NCI-H345 treated with DMSO at 0.1 percent for 48 hours (cell line): Measurements from ENCODE around the gene C1RL.
"Not testable (repeated sequence)": the region's sequence is repeated elsewhere in the genome, so short reads cannot be mapped to it uniquely, and the experiment has no call there.

ENCODE experiments used
- DNase-seq: peaks from one replicate; lab custom pipeline; 2025; ENCODE audit not compliant: unreplicated experiment; lab: John Stamatoyannopoulos, UW

C1RL gene

DNA sequence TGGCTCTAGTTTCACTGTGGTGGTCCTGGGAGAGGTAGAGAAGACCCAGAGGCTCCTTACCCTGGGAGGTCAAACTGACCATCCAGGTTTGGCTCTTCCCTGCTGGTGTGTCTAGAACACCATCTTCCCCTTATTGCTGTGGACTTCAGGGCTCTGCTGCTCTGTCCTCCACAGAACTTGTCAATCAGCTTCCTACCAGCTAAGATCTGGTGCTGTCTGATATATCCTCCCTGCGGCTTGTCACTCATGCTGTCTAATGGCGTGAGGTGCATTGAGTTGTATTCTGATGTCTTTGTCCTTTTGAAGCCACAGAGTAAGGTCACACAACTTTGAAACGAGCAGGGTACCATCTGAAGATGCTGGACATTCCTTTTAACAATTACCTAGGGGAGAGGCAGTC, 7.2 kb upstream of the C1RL start:
- no peak for DNase-seq

- DNase-seq, result no peak
Observed at GRCh38 chr12:7114851-7115250, 5.8 kb upstream of the C1RL start.

DNA sequence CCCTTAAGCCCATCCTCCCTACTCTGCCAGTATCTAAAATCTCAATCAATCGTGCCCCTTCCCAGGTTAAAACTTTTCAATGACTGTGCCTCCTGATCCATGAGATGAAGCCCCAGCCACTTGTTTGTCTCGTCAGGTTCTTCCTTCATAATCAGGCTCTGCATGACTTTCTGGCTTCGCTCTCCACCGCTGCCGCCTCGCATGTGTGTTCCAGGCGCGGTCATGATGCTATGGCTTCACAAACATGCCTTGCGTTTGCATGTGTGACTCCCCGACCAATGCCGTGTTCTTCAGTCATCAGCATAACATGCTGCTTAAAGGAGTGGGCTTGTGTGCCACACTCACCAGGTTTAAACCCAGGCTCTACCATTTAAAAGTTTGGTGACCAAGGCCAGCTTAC, 5.0 kb upstream of the C1RL start:
- DNase-seq, result no peak

GRCh38 chr12:7113389-7113871, 4.4 kb upstream of the C1RL start:
- peak; percentile 21 for DNase-seq

DNA sequence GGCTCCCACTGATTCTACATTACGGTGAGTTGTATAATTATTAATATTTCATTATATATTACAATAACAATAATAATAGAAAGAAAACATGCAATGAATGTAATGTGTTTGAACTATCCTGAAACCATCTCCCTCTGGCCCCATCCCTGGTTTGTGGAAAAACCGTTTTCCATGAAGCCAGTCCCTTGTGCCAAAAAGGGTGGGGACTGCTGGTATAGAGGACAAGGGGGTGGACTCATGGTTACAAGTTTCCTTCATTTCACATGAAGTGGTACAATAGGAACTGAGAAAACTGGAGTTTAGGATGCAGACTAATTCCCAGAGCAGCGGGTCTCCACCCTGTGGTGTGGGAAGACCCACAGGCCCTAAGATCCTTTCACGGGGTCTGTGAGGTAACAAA, 3.0 kb upstream of the C1RL start:
- DNase-seq, result no peak

- DNase-seq, result no peak
Observed at GRCh38 chr12:7110661-7111060, 1.6 kb upstream of the C1RL start.

GRCh38 chr12:7109572-7109920, 532 bp upstream of the C1RL start:
- DNase-seq, result no peak

DNA sequence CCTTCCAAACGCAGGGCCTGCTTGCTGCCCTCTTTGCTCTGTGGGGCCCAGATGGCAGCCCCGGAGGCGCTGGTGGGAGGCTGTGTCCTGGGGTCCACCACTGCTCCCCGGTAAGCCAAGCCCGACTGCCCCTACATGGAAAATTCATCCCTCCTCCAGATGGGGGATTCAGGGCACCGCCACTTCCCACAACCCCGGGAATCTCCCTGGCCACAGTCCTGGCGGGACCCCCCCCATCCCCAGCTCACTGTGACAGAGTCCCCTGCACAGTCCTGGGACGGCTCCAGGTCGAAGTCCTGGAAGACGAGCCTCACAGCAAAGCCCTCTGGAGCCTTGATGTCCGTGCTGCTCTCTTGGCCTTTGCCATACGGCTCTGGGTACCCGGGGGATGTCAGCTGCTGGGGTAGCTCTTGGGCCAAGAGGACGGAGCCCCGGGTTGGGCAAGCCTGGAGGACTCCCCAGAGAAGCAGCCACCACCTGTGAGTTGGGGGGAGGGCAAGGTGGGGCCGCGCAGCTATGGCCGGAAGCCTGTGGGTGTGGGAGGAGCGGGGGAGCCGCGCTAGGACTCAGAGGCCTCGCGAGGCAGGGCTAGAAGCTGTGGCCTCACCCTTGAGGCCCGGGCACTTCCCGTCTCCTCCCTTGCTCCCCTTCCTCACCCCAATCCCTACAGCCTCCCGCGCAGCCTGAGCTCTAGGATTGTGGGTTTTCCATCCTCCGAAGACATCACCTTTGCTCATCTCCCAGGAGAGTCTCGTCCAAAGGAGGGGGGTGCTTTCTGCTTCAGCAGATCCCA, 815 bp downstream of the C1RL start:
- no peak for DNase-seq

DNA sequence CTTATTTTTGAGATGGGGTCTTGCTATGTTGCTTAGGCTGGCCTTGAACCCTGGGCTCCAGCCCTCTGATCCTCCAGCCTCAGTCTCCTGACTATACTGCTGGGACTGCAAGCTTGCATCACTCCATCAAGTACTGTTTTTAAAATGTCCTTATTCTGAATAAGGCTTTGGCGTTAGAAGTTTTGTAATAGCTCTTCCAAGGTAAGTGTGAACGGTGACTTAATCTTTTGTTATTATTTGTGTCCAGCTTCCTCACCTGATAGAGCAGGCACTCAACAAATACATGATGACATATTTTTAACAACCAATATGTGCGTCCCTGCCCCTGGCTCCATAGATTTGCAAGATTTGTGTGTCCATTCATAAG, 1.4 kb downstream of the C1RL start:
- no peak for DNase-seq

DNA sequence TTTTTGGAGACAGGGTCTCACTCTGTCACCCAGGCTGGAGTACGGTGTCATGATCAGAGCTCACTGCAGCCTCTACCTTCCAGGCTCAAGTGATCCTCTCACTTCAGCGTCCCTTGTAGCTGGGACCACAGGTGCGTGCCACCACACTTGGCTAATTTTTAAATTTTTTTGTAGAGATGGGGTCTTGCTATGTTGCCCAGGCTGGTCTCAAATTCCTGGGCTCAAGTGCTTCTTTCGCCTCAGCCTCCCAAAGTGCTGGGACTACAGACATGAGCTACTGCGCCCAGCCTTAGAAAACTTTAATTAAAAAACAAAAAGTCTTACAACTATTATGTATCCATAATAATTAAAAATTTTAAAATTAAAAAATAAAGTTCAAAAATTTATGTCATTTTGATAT, 1.8 kb downstream of the C1RL start:
- DNase-seq, result not testable (repeated sequence)

DNA sequence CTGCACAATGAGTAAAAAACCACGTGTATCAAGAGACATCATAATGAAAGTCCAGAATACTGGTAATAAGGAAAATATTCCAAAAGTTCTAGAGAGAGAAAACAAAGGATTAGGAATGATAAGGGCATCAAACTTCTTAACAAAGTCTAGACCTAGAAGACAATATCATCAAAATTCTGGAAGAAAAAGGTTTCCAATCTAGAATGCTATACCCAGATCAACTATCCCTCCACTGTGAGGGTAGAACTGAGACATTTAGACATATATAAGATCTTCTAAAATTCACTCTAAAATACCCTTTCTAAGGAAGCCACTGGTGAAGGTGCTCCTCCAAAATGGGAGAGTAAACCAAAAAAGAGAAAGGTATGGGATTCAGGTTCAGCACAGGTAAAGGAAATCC, 2.9 kb downstream of the C1RL start:
- DNase-seq, result no peak

DNA sequence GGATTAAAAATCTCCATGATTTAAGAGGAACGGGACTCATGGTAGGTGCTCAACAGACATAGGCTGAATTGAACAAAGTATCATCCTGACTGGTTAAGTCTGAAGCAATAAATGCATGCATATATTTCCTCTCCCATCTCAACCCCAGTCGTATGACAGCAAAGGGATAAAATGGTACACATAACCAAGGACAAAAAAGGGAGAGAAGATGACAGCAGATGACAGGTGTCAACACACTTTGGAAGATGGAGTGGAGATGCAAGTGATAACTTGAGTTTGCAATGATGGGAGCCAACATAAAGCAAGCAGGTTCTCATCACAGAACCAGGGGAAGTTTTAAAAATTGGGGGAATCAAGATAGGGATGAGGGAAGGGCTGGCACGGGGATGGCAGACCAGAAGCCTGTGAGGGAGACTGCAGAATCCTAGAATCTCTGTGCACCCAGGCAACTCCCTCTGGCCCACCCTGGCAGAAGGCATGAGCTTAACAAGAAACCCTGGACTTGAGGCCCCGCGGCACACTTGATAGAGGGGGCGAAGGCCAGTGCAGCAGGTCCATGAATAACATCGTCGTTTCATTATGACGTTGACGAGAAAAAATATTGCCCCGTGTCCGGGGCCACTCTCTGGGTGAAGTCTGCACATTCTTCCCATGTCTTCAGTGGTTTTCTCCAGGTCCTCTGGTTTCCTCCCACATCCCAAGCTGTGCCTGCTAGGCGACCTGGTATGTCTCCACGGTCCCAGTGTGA, 5.0 kb downstream of the C1RL start:
- no peak for DNase-seq

DNA sequence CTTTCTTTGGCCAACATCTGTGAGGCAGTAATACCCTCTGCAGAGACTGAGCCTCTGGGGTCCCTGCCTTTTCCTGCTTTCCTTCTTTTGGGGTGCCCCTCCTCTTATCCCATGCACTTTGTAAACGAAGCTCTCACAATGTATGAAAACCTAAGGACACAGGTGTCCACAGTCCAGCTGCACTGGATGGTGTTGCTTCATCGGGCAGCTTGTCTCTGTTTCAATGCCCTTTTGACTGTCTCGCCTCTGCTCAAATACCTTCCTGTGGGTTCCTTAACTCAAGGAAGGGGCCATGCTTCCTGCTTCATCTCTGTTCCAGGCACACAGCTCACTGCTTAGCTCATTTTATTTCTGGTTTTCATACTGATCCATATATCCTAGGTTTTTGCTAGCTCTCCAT, 6.4 kb downstream of the C1RL start:
- DNase-seq, result no peak

DNA sequence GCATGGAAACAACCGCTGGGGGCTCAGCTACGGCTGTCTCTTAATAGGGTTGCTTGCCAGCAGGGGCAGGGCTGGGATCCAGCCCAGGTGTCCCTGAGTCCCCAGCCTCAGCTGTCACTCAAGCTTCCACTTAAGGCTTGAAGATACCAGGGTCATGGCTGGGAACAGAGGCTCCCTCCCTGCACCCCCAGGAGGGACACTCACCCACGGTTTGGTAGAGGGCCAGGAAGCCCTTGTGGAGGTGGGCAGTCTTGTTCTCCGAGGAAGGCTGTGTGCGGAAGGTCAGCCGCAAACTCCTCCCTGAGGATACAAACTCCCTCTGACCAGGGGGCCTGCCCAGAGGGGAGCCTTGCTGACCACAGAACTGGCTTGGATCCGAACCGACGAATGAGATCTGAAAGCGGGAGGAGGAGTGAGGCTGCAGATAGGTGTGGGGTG, 7.3 kb downstream of the C1RL start:
- DNase-seq, result no peak

DNA sequence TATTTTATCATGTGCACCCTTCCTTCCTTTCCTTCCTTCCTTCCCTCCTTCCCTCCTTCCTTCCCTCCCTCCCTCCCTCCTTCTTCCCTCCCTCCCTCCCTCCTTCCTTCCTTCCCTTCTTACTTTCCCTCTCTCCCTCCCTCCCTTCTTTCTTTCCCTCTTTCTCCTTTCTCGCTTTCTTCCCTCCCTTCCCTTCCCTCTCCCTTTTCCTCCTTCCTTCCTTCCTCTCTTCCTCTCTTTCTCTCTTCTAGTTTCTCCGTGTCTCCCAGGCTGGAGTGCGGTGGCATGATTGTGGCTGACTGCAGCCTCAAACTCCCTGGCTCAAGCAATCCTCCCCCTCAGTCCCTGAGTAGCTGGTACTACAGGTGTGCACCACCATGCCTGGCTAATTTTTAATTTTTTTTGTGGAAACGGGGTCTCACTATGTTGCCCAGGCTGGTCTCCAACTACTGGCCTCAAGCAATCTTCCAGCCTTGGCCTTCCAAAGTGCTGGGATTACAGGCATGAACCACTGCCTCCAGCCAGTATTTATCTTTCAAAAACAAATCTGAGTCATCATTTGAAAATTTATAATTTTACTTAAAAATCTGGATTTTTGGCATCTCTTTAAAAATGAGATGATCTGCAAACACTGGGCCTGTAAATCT, 7.8 kb downstream of the C1RL start:
- DNase-seq, result no peak

DNA sequence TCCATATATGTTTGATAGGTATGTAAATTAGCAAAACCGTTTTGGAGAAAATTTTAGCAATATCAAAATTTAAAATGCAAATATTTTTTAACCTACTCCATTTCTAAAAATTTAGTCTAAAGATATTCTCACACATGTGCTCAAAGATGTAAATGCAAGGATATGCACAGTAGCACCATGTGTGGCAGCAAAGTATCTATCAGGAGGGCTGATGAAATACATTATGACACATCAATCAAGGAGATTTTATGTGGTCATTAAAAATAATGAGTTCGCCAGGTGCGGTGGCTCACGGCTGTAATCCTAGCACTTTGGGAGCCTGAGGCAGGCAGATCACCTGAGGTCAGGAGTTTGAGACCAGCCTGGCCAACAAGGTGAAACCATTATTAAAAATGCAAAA, 8.8 kb downstream of the C1RL start:
- DNase-seq, result no peak

- peak; percentile 51 for DNase-seq
Observed at GRCh38 chr12:7099290-7099996, 9.6 kb downstream of the C1RL start.

DNA sequence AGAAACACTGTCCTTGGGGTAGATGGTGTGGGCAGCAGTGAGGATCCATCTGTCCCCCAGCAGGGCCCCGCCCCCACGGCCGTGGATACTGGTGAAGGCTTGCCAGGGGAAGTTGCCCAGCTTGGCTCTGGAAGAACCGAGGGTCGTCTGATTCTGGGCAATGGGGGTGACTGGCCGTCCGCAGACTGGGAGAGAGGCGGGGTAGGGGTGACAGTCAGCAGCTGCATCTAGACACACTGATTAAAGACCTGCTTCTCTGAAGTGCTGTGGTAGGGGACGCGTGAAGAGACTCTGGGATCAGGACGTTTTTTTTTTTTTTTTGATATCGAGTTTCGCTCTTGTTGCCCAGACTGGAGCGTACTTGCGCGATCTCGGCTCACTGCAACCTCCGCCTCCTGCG, 12.0 kb downstream of the C1RL start:
- DNase-seq, result no peak

GRCh38 chr12:7096006-7096932, 12.7 kb downstream of the C1RL start:
- DNase-seq, result no peak

DNA sequence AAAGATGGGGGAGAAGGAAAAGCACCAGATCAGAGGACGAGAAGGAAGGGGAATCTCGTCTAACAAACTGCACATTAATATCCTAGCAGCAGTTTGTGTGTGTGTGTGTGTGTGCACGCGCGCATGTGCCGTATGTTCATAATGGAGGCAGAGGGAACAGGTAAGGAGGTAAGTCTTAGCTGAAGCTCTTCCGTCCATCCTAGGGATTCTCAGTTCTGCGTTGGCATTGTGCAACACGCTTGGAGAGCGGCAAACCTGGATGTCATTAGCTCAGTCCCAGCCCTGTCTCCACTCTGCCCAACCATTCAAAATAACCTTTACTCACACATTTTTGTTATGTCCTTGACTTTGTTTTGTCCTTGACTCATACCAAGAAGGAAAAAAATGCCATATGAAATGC, 15.1 kb downstream of the C1RL start:
- no peak for DNase-seq
